WTC11 (cell line): Measurements from ENCODE around the gene COG5.

ENCODE experiments used
- CTCF ChIP-seq: fragments of 200-600 bp; IDR thresholded peaks from 2 replicates; pipeline ENCODE4 v1.8.0; 2022; ENCODE audit warnings: antibody characterized with exemption
- FOXP1 ChIP-seq: sonication (generic); formaldehyde crosslinking; IDR thresholded peaks from 2 replicates; pipeline ENCODE4 v1.8.0; 2022; ENCODE audit warnings: missing genetic modification reagents, mild to moderate bottlenecking, moderate library complexity, borderline replicate concordance
- MAX ChIP-seq: sonication (generic); formaldehyde crosslinking; IDR thresholded peaks from 2 replicates; pipeline ENCODE4 v1.8.0; 2022; ENCODE audit warnings: mild to moderate bottlenecking, missing genetic modification reagents
- PRDM15 ChIP-seq: sonication (generic); formaldehyde crosslinking; IDR thresholded peaks from 2 replicates; pipeline ENCODE4 v1.8.0; 2022; ENCODE audit warnings: missing genetic modification reagents
- PRRX2 ChIP-seq: fragments of 250-450 bp; sonication (Bioruptor Pico); IDR thresholded peaks from 2 replicates; pipeline ENCODE4 v1.8.0; 2021; ENCODE audit warnings: mild to moderate bottlenecking
- STAT6 ChIP-seq: sonication (generic); formaldehyde crosslinking; conservative IDR thresholded peaks from 2 replicates; pipeline ENCODE4 v1.8.1; 2023; ENCODE audit warnings: mild to moderate bottlenecking, low read depth, missing genetic modification reagents, moderate library complexity
- ZNF317 ChIP-seq: sonication (generic); formaldehyde crosslinking; IDR thresholded peaks from 2 replicates; pipeline ENCODE4 v1.8.1; 2023; ENCODE audit warnings: low read depth, mild to moderate bottlenecking, moderate library complexity, missing genetic modification reagents, borderline replicate concordance

GRCh38 chr7:107172276-107173032 is 391.3 kb downstream of the COG5 start:
- TF ChIP-seq CTCF (no peak), MAX (no peak), STAT6 (CRISPR knock-in tag) (no peak), PRDM15 (CRISPR knock-in tag) (no peak), PRRX2 (CRISPR knock-in tag) (no peak), ZNF317 (CRISPR knock-in tag) (no peak), FOXP1 (no peak)
